Tibial artery (tissue), 4 donors: ENCODE data around the gene MYO5B.
"Not testable (repeated sequence)": the region's sequence is repeated elsewhere in the genome, so short reads cannot be mapped to it uniquely, and the experiment has no call there.

Experiments used
- DNase-seq, 2 donors: peaks; one replicate each; pipeline ENCODE4 v3.0.0-alpha.2; 2019
- H3K27ac ChIP-seq, 2 donors: fragments of 200-600 bp; sonication (generic) in 1 of 2; 1 replicate in 1 of 2; 2 replicates in 1 of 2; pipeline ENCODE4 v1.5.1; 2018 to 2019; ENCODE audit warnings: mild to moderate bottlenecking in 1 of 2
- H3K27me3 ChIP-seq, 2 donors: fragments of 200-600 bp; sonication (generic) in 1 of 2; one replicate each; pipeline versions ENCODE4 v1.5.1 to v1.6.0; 2016 to 2019
- H3K36me3 ChIP-seq, 3 donors: fragments of 200-600 bp; sonication (generic) in 2 of 3; one replicate each; pipeline ENCODE4 v1.5.1; 2016 to 2019; ENCODE audit warnings: mild to moderate bottlenecking in 2 of 3
- H3K4me1 ChIP-seq, 4 donors: fragments of 200-600 bp; sonication (generic) in 2 of 4; 1 replicate in 3 of 4; 2 replicates in 1 of 4; pipeline ENCODE4 v1.5.1; 2016 to 2019
- H3K4me3 ChIP-seq, 2 donors: fragments of 200-600 bp; sonication (generic) in 1 of 2; 1 replicate in 1 of 2; 2 replicates in 1 of 2; pipeline ENCODE4 v1.5.1; 2018 to 2019; ENCODE audit warnings: mild to moderate bottlenecking in 2 of 2
- H3K9me3 ChIP-seq, 3 donors: fragments of 200-600 bp; sonication (generic) in 1 of 3; one replicate each; pipeline ENCODE4 v1.5.1; 2016 to 2019
- intact Hi-C: fragments of 100-400 bp; cut with DNase I; formaldehyde crosslinking; loops from one replicate; pipeline ENCODE4 v1.15.0; 2023; ENCODE audit warnings: low total_unique reads
- TF ChIP-seq, protein P1 (sequence below), 2 experiments: fragments of 200-600 bp in 1 of 2; fragments of 450-650 bp in 1 of 2; IDR thresholded peaks; one replicate each; pipeline ENCODE4 v1.5.1; 2017 to 2019; ENCODE audit warnings: antibody characterized with exemption in 2 of 2, mild to moderate bottlenecking in 1 of 2, moderate library complexity in 1 of 2

Gene MYO5B

DNA sequence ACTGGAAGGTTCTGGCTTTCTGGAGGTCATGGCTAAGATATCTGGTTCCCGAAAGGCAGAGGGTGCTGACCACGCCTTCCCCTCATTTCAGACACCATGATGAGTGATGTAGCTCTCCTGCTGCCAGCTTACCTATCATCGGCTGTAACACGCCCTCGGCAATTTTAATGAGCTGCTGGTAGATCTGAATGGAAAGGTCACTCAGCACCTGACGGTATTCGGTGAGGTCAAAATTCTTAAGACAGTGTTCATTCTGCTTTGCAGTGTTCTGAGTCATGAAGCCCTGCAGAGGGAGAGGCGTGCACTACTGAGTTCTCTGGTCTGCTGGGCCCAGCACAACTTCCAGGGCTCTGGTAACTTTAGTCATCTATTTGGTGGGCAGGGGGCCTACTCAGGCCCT is 355.9 kb downstream of the MYO5B start:
- H3K36me3 ChIP-seq: peaks cover 0 to 24% (median 0%) of the 10 kb centered on the region in 3 donors
- DNase-seq: no peak
- H3K4me1 ChIP-seq: no peaks in the 10 kb centered on the region
- no peak overlapping the region for H3K4me3 ChIP-seq
- TF ChIP-seq, protein P1, sequence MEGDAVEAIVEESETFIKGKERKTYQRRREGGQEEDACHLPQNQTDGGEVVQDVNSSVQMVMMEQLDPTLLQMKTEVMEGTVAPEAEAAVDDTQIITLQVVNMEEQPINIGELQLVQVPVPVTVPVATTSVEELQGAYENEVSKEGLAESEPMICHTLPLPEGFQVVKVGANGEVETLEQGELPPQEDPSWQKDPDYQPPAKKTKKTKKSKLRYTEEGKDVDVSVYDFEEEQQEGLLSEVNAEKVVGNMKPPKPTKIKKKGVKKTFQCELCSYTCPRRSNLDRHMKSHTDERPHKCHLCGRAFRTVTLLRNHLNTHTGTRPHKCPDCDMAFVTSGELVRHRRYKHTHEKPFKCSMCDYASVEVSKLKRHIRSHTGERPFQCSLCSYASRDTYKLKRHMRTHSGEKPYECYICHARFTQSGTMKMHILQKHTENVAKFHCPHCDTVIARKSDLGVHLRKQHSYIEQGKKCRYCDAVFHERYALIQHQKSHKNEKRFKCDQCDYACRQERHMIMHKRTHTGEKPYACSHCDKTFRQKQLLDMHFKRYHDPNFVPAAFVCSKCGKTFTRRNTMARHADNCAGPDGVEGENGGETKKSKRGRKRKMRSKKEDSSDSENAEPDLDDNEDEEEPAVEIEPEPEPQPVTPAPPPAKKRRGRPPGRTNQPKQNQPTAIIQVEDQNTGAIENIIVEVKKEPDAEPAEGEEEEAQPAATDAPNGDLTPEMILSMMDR (IDR thresholded peaks at IDR 0.05): no peak
- H3K27me3 ChIP-seq: no peaks in the 10 kb centered on the region
- intact Hi-C loops: no loop called here
- no peaks in the 10 kb centered on the region for H3K9me3 ChIP-seq
- no peak overlapping the region for H3K27ac ChIP-seq

DNA sequence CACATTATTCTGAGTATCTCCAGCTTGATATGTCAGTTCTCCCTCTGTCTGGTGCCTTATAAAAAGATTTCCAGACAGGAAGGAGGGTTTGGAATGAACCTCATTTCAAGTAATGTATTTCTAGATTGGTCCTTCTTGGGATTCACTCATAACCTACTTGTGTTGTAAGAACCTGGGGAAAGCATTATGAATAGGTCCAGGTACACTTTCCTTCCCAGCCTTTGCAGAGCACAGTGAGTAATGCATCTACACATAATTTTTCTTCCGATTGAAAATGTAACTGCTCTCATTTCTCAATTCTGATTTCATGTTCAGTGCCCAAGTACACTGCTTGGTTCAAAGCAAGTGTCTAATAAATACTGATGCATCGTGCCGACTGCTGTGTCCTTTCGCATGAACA is 356.6 kb downstream of the MYO5B start:
- TF ChIP-seq, protein P1 (IDR thresholded peaks at IDR 0.05): no peak
- DNase-seq: no peak
- Histone ChIP-seq H3K27ac (no peak overlapping the region), H3K9me3 (no peaks in the 10 kb centered on the region), H3K4me3 (no peak overlapping the region), H3K4me1 (no peaks in the 10 kb centered on the region), H3K36me3 (peaks cover 0 to 24% (median 0%) of the 10 kb centered on the region in 3 donors), H3K27me3 (no peaks in the 10 kb centered on the region)
- intact Hi-C loops: no loop called here

DNA sequence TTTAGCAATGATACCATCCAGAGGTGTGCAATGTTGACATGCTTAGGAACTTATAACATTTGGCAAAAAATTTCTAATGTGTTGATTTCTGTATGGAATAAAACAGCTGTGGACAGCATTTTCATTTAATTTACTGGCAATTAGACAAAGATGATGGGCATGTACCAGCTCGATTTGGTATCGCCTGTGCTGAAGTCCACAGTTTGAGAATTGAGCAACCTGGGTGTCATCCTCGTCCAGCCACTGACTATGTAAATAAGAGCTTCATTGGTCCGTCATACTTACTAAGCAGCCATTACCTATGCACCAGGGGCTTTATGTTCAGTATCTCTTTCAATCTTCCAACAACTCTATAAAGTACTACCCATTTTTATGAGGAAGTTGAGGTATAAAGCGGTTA is 357.1 kb downstream of the MYO5B start:
- Histone ChIP-seq H3K9me3 (no peaks in the 10 kb centered on the region), H3K36me3 (peaks cover 0 to 24% (median 0%) of the 10 kb centered on the region in 3 donors), H3K27me3 (no peaks in the 10 kb centered on the region), H3K27ac (no peak overlapping the region), H3K4me1 (no peaks in the 10 kb centered on the region), H3K4me3 (no peak overlapping the region)
- intact Hi-C loops: no loop called here
- DNase-seq: no peak
- TF ChIP-seq, protein P1 (IDR thresholded peaks at IDR 0.05): no peak

DNA sequence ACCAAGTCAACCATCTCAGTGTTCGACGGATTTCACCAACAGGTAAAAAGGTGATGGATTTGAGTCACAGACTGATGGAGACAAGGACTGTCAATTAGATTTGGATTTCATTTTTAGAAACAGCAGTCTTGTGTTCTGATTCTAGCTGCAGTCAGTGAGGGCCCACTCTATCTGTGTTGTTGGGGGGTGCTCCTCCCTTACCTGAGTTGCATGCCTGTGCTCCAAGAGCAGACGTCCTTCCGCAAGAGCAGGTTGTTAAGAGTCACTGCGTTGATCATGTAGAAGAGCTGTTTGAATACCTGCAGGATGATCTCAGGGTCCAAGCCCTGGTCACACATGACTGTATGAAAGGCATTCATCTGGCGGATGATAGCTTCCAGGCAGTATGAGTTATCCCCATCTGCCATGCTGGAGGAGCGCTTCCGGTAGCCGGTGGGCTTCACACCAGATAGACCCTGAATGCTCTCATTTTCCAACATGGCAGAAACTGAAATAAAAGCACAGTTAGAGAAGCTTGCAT is 357.6 kb downstream of the MYO5B start:
- peaks cover 0 to 24% (median 0%) of the 10 kb centered on the region in 3 donors for H3K36me3 ChIP-seq
- H3K4me1 ChIP-seq, intact Hi-C loops, DNase-seq, H3K9me3 ChIP-seq, H3K27me3 ChIP-seq, H3K27ac ChIP-seq, H3K4me3 ChIP-seq: not testable (repeated sequence)

GRCh38 chr18:49835405-49835804 is 359.5 kb downstream of the MYO5B start:
- Histone ChIP-seq H3K4me3 (no peak overlapping the region), H3K36me3 (peaks cover 0 to 12% (median 0%) of the 10 kb centered on the region in 3 donors), H3K9me3 (peaks cover 0 to 2% (median 0%) of the 10 kb centered on the region in 3 donors), H3K27me3 (no peaks in the 10 kb centered on the region), H3K27ac (no peak overlapping the region), H3K4me1 (no peaks in the 10 kb centered on the region)
- intact Hi-C loops: no loop called here
- no peak for DNase-seq
- TF ChIP-seq, protein P1 (IDR thresholded peaks at IDR 0.05): no peak

DNA sequence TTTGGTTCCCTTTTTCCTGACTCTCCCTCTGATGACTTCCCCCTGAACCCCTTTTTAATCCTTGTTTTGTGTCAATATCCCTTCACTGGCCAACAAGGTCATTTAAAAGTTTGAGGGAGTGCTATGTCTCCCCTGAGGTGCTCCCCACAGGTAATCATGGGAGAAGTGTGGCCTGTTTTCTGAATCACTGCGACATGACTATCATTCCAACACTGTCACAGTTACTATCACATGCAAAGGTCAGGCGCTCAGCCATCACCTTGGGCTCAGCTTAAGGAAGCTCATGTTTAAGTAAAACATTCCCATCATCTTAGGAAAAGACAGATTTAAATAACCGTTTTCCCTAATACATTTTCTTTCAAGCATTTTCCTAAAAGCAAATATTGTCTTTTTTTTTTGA is 360.7 kb downstream of the MYO5B start:
- TF ChIP-seq, protein P1 (IDR thresholded peaks at IDR 0.05): no peak
- intact Hi-C loops: no loop called here
- peaks cover 0 to 3% (median 3%) of the 10 kb centered on the region in 3 donors for H3K9me3 ChIP-seq
- H3K4me1 ChIP-seq: no peaks in the 10 kb centered on the region
- H3K4me3 ChIP-seq: no peak overlapping the region
- H3K36me3 ChIP-seq: peaks cover 0 to 12% (median 0%) of the 10 kb centered on the region in 3 donors
- H3K27me3 ChIP-seq: no peaks in the 10 kb centered on the region
- no peak overlapping the region for H3K27ac ChIP-seq
- DNase-seq: no peak
